HepG2 (cell line): ENCODE results near the gene HDAC5. TPM values are rescaled to one million over a fixed set of nuclear protein-coding genes. Genes with fewer than 3 reads are reported as not detected.

Source experiments
- AHR ChIP-seq: IDR thresholded peaks from 2 replicates; pipeline ENCODE4 v1.6.1; 2018; ENCODE audit warnings: missing genetic modification reagents, missing compliant biosample characterization
- AKAP8 ChIP-seq: sonication (generic); formaldehyde crosslinking; IDR thresholded peaks from 2 replicates; pipeline ENCODE4 v1.5.1; 2020; ENCODE audit warnings: mild to moderate bottlenecking, missing genetic modification reagents
- ATF4 ChIP-seq, 2 experiments: fragments of 450-650 bp in 1 of 2; sonication (generic) in 1 of 2; formaldehyde crosslinking; IDR thresholded peaks; 2 replicates each; pipeline versions ENCODE4 v1.5.0 to v1.8.0; 2020 to 2022; ENCODE audit warnings: mild to moderate bottlenecking in 1 of 2, missing genetic modification reagents in 1 of 2
- CBX5 ChIP-seq: sonication (generic); formaldehyde crosslinking; IDR thresholded peaks from 2 replicates; pipeline ENCODE4 v1.4.0; 2020; ENCODE audit warnings: missing genetic modification reagents, borderline replicate concordance
- KLF15 ChIP-seq: sonication (generic); formaldehyde crosslinking; IDR thresholded peaks from 2 replicates; pipeline ENCODE4 v1.8.1; 2023; ENCODE audit warnings: borderline replicate concordance, mild to moderate bottlenecking, inconsistent platforms, missing genetic modification reagents, mixed read lengths
- KLF9 ChIP-seq: IDR thresholded peaks from 2 replicates; pipeline ENCODE4 v1.6.1; 2016; ENCODE audit warnings: low read depth
- MAZ ChIP-seq, 2 experiments: sonication (generic) in 1 of 2; formaldehyde crosslinking in 1 of 2; IDR thresholded peaks; 2 replicates each; pipeline versions ENCODE4 v1.5.0 to v1.6.1; 2012 to 2020; ENCODE audit warnings: low read depth in 2 of 2, mild to moderate bottlenecking in 2 of 2, borderline replicate concordance in 1 of 2, improper control_type of control experiment in 1 of 2, low read length in 1 of 2, missing genetic modification reagents in 1 of 2, moderate library complexity in 1 of 2
- PATZ1 ChIP-seq: sonication (generic); formaldehyde crosslinking; IDR thresholded peaks from 2 replicates; pipeline ENCODE4 v1.4.0; 2020; ENCODE audit warnings: missing genetic modification reagents
- PHF5A ChIP-seq: IDR thresholded peaks from one replicate; pipeline ENCODE4 v1.6.1; 2018; ENCODE audit warnings: low read depth, missing genetic modification reagents; ENCODE audit not compliant: unreplicated experiment
- RAD21 ChIP-seq: fragments of 450-650 bp; formaldehyde crosslinking; IDR thresholded peaks from 2 replicates; pipeline ENCODE4 v1.5.0; 2020; ENCODE audit warnings: mild to moderate bottlenecking
- SMC3 ChIP-seq: IDR thresholded peaks from 2 replicates; pipeline ENCODE4 v1.6.1; 2011; ENCODE audit warnings: low read length, improper control_type of control experiment
- SOX6 ChIP-seq, 2 experiments: fragments of 450-650 bp in 1 of 2; sonication (generic) in 1 of 2; formaldehyde crosslinking in 1 of 2; IDR thresholded peaks; 2 replicates each; pipeline versions ENCODE4 v1.4.0 to v1.6.1; 2017 to 2020; ENCODE audit warnings: antibody characterized with exemption in 1 of 2, mild to moderate bottlenecking in 1 of 2, missing genetic modification reagents in 1 of 2
- TOE1 ChIP-seq: sonication (generic); formaldehyde crosslinking; IDR thresholded peaks from 2 replicates; pipeline ENCODE4 v1.4.0; 2020; ENCODE audit warnings: mild to moderate bottlenecking, missing genetic modification reagents
- ZKSCAN1 ChIP-seq: fragments of 150-350 bp; IDR thresholded peaks from 2 replicates; pipeline ENCODE4 v1.6.1; 2014; ENCODE audit warnings: low read length
- ZNF274 ChIP-seq: sonication (generic); formaldehyde crosslinking; IDR thresholded peaks from 2 replicates; pipeline ENCODE4 v1.5.1; 2020; ENCODE audit warnings: mild to moderate bottlenecking, missing genetic modification reagents
- ZNF580 ChIP-seq: IDR thresholded peaks from 2 replicates; pipeline ENCODE4 v1.6.1; 2016; ENCODE audit warnings: low read depth, borderline replicate concordance
- ZNF687 ChIP-seq: sonication (generic); formaldehyde crosslinking; IDR thresholded peaks from 2 replicates; pipeline ENCODE4 v1.5.1; 2020; ENCODE audit warnings: mild to moderate bottlenecking, missing genetic modification reagents, moderate library complexity
- ZNF770 ChIP-seq: sonication (generic); formaldehyde crosslinking; IDR thresholded peaks from 2 replicates; pipeline ENCODE4 v1.5.0; 2020; ENCODE audit warnings: mild to moderate bottlenecking, missing genetic modification reagents
- polyA plus RNA-seq, 8 experiments: library from polyadenylated mRNA; depleted of rRNA in 3 of 8; stranded (reverse) in 7 of 8; unstranded in 1 of 8; fragments of >200 nt; fragmentation: Illumina TruSeq in 4 of 8; extraction: Trizol in 4 of 8; gene quantifications; 2 replicates each; pipeline versions ENCODE4 v1.2.1 to v1.2.3, GENCODE V29; 2011 to 2016; ENCODE audit warnings: low read depth in 4 of 8, missing spikeins in 1 of 8, mixed read lengths in 1 of 8; ENCODE audit not compliant: insufficient read depth in 1 of 8
- total RNA-seq, 5 experiments: library from RNA; depleted of rRNA; stranded (reverse); fragments of >200 nt; fragmentation: Illumina TruSeq; extraction: Trizol; gene quantifications; 2 replicates each; pipeline ENCODE4 v1.2.3, GENCODE V29; 2016; ENCODE audit warnings: low read depth in 1 of 5

The HDAC5 gene
- total and polyA plus RNA-seq, 2 of the 13 experiments (the other 11 are each of a cell fraction or from before 2014, with no cell fraction given) = 46.4 to 85.4 TPM

GRCh38 chr17:44115585-44116415, 7.6 kb downstream of the HDAC5 start (continued):
- TF ChIP-seq ZNF687 (CRISPR knock-in tag) (peak; percentile 62), TOE1 (CRISPR knock-in tag) (no peak), MAZ (IDR thresholded peaks at IDR 0.05; ENCODE audit: borderline replicate concordance, low read depth, low read length) (peak; percentile 77; the same call in 1 of the 2 replicates), MAZ (CRISPR knock-in tag; IDR thresholded peaks at IDR 0.05; ENCODE audit: low read depth) (0 out of 2 replicates have a peak, but pooled peaks have one; percentile 51), ZNF274 (CRISPR knock-in tag) (0 out of 2 replicates have a peak, but pooled peaks have one; percentile 10), AKAP8 (CRISPR knock-in tag) (0 out of 2 replicates have a peak, but pooled peaks have one; percentile 6), RAD21 (CRISPR knock-in tag) (peak; percentile 97), PATZ1 (CRISPR knock-in tag) (peak; percentile 81), KLF15 (CRISPR knock-in tag) (no peak), ZKSCAN1 (0 out of 2 replicates have a peak, but pooled peaks have one; percentile 40), SMC3 (peak; percentile 87), SOX6 (IDR thresholded peaks at IDR 0.05) (no peak), SOX6 (CRISPR knock-in tag; IDR thresholded peaks at IDR 0.05) (peak; percentile 46; the same call in 1 of the 2 replicates), KLF9 (CRISPR knock-in tag) (no peak), AHR (CRISPR knock-in tag) (no peak), CBX5 (CRISPR knock-in tag) (no peak), ZNF580 (CRISPR knock-in tag) (0 out of 2 replicates have a peak, but pooled peaks have one; percentile 12), ATF4 (CRISPR knock-in tag; IDR thresholded peaks at IDR 0.05) (no peak), PHF5A (no peak), ZNF770 (CRISPR knock-in tag) (peak; percentile 23; the same call in 1 of the 2 replicates)
